Uterine smooth muscle cell (primary cell): ENCODE data around the gene BTK. TPM values are rescaled to one million over a fixed set of nuclear protein-coding genes. Genes with fewer than 3 reads are reported as not detected.

Experiments used
- total RNA-seq: library from RNA; depleted of rRNA; stranded (reverse); fragments of >200 nt; gene quantifications from 2 replicates; pipeline ENCODE4 v1.2.3, GENCODE V29; 2014

Gene BTK
- total RNA-seq, result under 0.01 TPM in 1 of 2 replicates, not detected in the other

GRCh38 chrX:101385795-101386541 is at the start of gene BTK:
Gene BTK, minus strand, starts transcription at chrX:101386191. Its CDS starts 10,907 bp downstream, at chrX:101375284.

GRCh38 chrX:101407748-101408531 is 21.9 kb upstream of the BTK start, which contains the start of the genes GLA and HNRNPH2:
Gene GLA, minus strand, starts transcription at chrX:101407925. Its CDS starts 22 bp downstream, at chrX:101407903.
Gene HNRNPH2, plus strand, starts transcription at chrX:101408222. Its CDS starts 3,767 bp downstream, at chrX:101411989.

GRCh38 chrX:101390664-101391525 is 4.9 kb upstream of the BTK start, which contains the start of gene RPL36A:
Gene RPL36A, plus strand, starts transcription at chrX:101391011. Its CDS starts 33 bp downstream, at chrX:101391044.

GRCh38 chrX:101348452-101349192 is 37.4 kb downstream of the BTK start, which contains the start of gene TIMM8A:
Gene TIMM8A, minus strand, starts transcription at chrX:101348742. Its CDS starts 78 bp downstream, at chrX:101348664.

Other genes starting within 250 kb of the BTK start
- gene DRP2, start 166.4 kb downstream of the BTK start, total RNA-seq, result 1.7 and 2.8 TPM in 2 replicates
- 0.89 and 1.9 TPM in 2 replicates for gene TAF7L, start 94.9 kb downstream of the BTK start, total RNA-seq
- 2.4 and 3.5 TPM in 2 replicates for gene TIMM8A, start 37.4 kb downstream of the BTK start, total RNA-seq
- 875 and 1,176 TPM in 2 replicates for gene RPL36A, start 4.8 kb upstream of the BTK start, total RNA-seq
- gene GLA, start 21.7 kb upstream of the BTK start, total RNA-seq, result 21.6 and 42.2 TPM in 2 replicates
- gene HNRNPH2, start 22.0 kb upstream of the BTK start, total RNA-seq, result 89.2 and 104 TPM in 2 replicates
- gene ARMCX4, start 99.3 kb upstream of the BTK start, total RNA-seq, result 8.2 and 9.5 TPM in 2 replicates
- 68.4 and 69.9 TPM in 2 replicates for gene ARMCX1, start 164.4 kb upstream of the BTK start, total RNA-seq
- 26.3 and 39.7 TPM in 2 replicates for gene ARMCX6, start 231.8 kb upstream of the BTK start, total RNA-seq
- 65.1 and 131 TPM in 2 replicates for gene ARMCX3, start 237.0 kb upstream of the BTK start, total RNA-seq